Ectodermal cell (in vitro differentiated cells): Measurements from ENCODE around the gene LPP.

Experiments
- H3K27ac ChIP-seq: 2 replicates; pipeline ENCODE4 v1.7.0; 2013; ENCODE audit warnings: mild to moderate bottlenecking, low read depth, low read length; ENCODE audit not compliant: insufficient read depth, poor library complexity, severe bottlenecking
- H3K27me3 ChIP-seq: 2 replicates; pipeline ENCODE4 v1.7.0; 2013; ENCODE audit warnings: mild to moderate bottlenecking, low read length; ENCODE audit not compliant: insufficient read depth, control insufficient read depth, poor library complexity, severe bottlenecking
- H3K36me3 ChIP-seq: one replicate; pipeline ENCODE4 v1.7.0; 2013; ENCODE audit warnings: low read length; ENCODE audit not compliant: control insufficient read depth, insufficient read depth
- H3K4me1 ChIP-seq: one replicate; pipeline ENCODE4 v1.7.0; 2013; ENCODE audit warnings: low read length; ENCODE audit not compliant: control insufficient read depth, insufficient read depth
- H3K4me3 ChIP-seq: 2 replicates; pipeline ENCODE4 v1.7.0; 2013; ENCODE audit warnings: low read depth, low read length, control low read depth; ENCODE audit not compliant: insufficient read depth
- H3K9me3 ChIP-seq: 2 replicates; pipeline ENCODE4 v1.7.0; 2013; ENCODE audit warnings: mild to moderate bottlenecking, low read length, moderate library complexity; ENCODE audit not compliant: control insufficient read depth
- WGBS, 2 experiments: methylation state at CpG; one replicate each; pipeline ENCODE4 v1.1.7; 2013; ENCODE audit warnings: missing lambda C conversion rate in 2 of 2; 5-methylcytosine and 5-hydroxymethylcytosine counted together

Gene LPP

GRCh38 chr3:188798556-188799145 lies 644.7 kb downstream of the LPP start:
- no peak overlapping the region for H3K4me3 ChIP-seq
- WGBS, 2 experiments = 92 to 97% methylated on average over 5 of the region's 5 CpGs
- H3K27ac ChIP-seq = no peak overlapping the region
- H3K36me3 ChIP-seq = no peaks in the 10 kb centered on the region
- peaks cover 6% of the 10 kb centered on the region for H3K4me1 ChIP-seq
- no peaks in the 10 kb centered on the region for H3K27me3 ChIP-seq
- H3K9me3 ChIP-seq = no peaks in the 10 kb centered on the region

- 98% methylated on average over 2 of the region's 4 CpGs for WGBS, 2 experiments
- Histone ChIP-seq H3K4me3 (no peak overlapping the region), H3K27me3 (no peaks in the 10 kb centered on the region), H3K4me1 (peaks cover 6% of the 10 kb centered on the region), H3K36me3 (no peaks in the 10 kb centered on the region), H3K9me3 (no peaks in the 10 kb centered on the region), H3K27ac (no peak overlapping the region)
Observed at GRCh38 chr3:188801393-188801792, 647.4 kb downstream of the LPP start.

GRCh38 chr3:188802645-188803044 lies 648.7 kb downstream of the LPP start:
- Histone ChIP-seq H3K4me1 (no peaks in the 10 kb centered on the region), H3K36me3 (no peaks in the 10 kb centered on the region), H3K27me3 (no peaks in the 10 kb centered on the region), H3K4me3 (no peak overlapping the region), H3K9me3 (peaks cover 2% of the 10 kb centered on the region), H3K27ac (no peak overlapping the region)
- 63 to 80% methylated on average over 2 to 3 of the region's 3 CpGs for WGBS, 2 experiments

GRCh38 chr3:188807006-188807405 lies 653.0 kb downstream of the LPP start:
- Histone ChIP-seq H3K9me3 (peaks cover 2% of the 10 kb centered on the region), H3K36me3 (no peaks in the 10 kb centered on the region), H3K4me3 (no peak overlapping the region), H3K27ac (no peak overlapping the region), H3K4me1 (no peaks in the 10 kb centered on the region), H3K27me3 (no peaks in the 10 kb centered on the region)
- WGBS, 2 experiments = 93 to 100% methylated on average over 1 of the region's 1 CpG

GRCh38 chr3:188812198-188812597 lies 658.2 kb downstream of the LPP start:
- H3K9me3 ChIP-seq = no peaks in the 10 kb centered on the region
- H3K36me3 ChIP-seq = no peaks in the 10 kb centered on the region
- no peak overlapping the region for H3K27ac ChIP-seq
- H3K4me1 ChIP-seq = no peaks in the 10 kb centered on the region
- 67 to 100% methylated on average over 1 of the region's 1 CpG for WGBS, 2 experiments
- no peak overlapping the region for H3K4me3 ChIP-seq
- no peaks in the 10 kb centered on the region for H3K27me3 ChIP-seq

GRCh38 chr3:188814581-188814980 lies 660.6 kb downstream of the LPP start:
- no peaks in the 10 kb centered on the region for H3K36me3 ChIP-seq
- no peak overlapping the region for H3K27ac ChIP-seq
- no peaks in the 10 kb centered on the region for H3K9me3 ChIP-seq
- WGBS, 2 experiments = 90 to 96% methylated on average over 2 of the region's 2 CpGs
- H3K4me1 ChIP-seq = no peaks in the 10 kb centered on the region
- H3K4me3 ChIP-seq = no peak overlapping the region
- no peaks in the 10 kb centered on the region for H3K27me3 ChIP-seq

GRCh38 chr3:188817103-188817934 lies 663.4 kb downstream of the LPP start:
- no peak overlapping the region for H3K27ac ChIP-seq
- no peaks in the 10 kb centered on the region for H3K4me1 ChIP-seq
- H3K36me3 ChIP-seq = no peaks in the 10 kb centered on the region
- 85 to 89% methylated on average over 7 of the region's 7 CpGs for WGBS, 2 experiments
- H3K27me3 ChIP-seq = no peaks in the 10 kb centered on the region
- H3K9me3 ChIP-seq = no peaks in the 10 kb centered on the region
- H3K4me3 ChIP-seq = no peak overlapping the region

GRCh38 chr3:188817935-188818269 lies 663.9 kb downstream of the LPP start:
- Histone ChIP-seq H3K4me1 (no peaks in the 10 kb centered on the region), H3K36me3 (no peaks in the 10 kb centered on the region), H3K27ac (no peak overlapping the region), H3K4me3 (no peak overlapping the region), H3K9me3 (no peaks in the 10 kb centered on the region), H3K27me3 (no peaks in the 10 kb centered on the region)
- 91 to 94% methylated on average over 3 of the region's 3 CpGs for WGBS, 2 experiments

- H3K27ac ChIP-seq = no peak overlapping the region
- 94 to 98% methylated on average over 2 of the region's 2 CpGs for WGBS, 2 experiments
- H3K4me1 ChIP-seq = no peaks in the 10 kb centered on the region
- H3K36me3 ChIP-seq = no peaks in the 10 kb centered on the region
- no peaks in the 10 kb centered on the region for H3K9me3 ChIP-seq
- no peak overlapping the region for H3K4me3 ChIP-seq
- no peaks in the 10 kb centered on the region for H3K27me3 ChIP-seq
Observed at GRCh38 chr3:188818282-188818681, 664.3 kb downstream of the LPP start.

- no peaks in the 10 kb centered on the region for H3K27me3 ChIP-seq
- H3K4me3 ChIP-seq = no peak overlapping the region
- H3K36me3 ChIP-seq = no peaks in the 10 kb centered on the region
- H3K9me3 ChIP-seq = no peaks in the 10 kb centered on the region
- no peak overlapping the region for H3K27ac ChIP-seq
- H3K4me1 ChIP-seq = no peaks in the 10 kb centered on the region
- 94 to 98% methylated on average over 1 of the region's 1 CpG for WGBS, 2 experiments
Observed at GRCh38 chr3:188819939-188820338, 666.0 kb downstream of the LPP start.
